Measurements from ENCODE around the gene GRPEL2.

GRPEL2 gene

DNA sequence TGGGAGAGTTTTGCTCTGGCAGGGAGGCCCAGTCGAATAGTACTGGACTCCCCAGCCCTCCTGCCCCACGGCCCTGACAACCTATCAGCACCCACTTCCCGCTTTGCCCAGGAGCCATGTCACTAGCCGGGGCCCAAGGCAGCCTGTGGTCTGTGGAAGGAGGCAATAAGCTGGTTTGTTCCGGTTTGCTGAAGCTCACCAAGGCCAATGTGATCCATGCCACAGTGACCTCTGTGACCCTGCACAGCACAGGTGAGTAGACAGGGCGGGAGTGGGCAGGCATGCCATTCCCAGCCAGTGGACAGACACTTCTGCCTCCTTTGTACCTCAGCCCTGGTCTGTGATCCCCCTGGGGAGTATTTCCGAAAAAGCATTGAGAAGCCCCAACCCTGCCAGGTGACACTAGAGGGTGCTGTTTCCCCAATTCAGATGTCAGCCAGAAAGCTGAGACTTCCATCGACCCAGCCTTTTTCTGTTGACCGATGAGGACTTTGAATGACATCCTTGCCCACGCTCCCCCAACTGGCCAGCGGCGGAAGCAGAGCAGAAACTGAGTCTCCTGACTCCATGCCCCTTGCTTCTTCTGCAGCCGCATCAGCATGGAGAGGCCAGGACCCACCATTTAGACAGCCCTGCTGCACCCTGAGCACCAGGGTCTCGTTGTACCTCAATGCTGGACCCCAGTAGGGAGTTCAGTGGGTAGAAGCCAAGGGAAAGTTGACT, 22.1 kb downstream of the GRPEL2 start:
- no peak overlapping the region for H3K4me3 ChIP-seq (ENCODE audit: low read depth in 1 of 2, low read length in 2 of 2)
- no peak overlapping the region for H3K9ac ChIP-seq (ENCODE audit: low read depth, low read length)
- no peaks in the 10 kb centered on the region for H3K79me2 ChIP-seq (ENCODE audit: insufficient read depth, low read length)
- no peaks in the 10 kb centered on the region for H3K36me3 ChIP-seq (ENCODE audit: insufficient read depth, low read length)
- TF ChIP-seq EZH2 (IDR thresholded peaks at IDR 0.05; ENCODE audit: borderline replicate concordance, low read depth, low read length, severe bottlenecking): no peak
- TF ChIP-seq, protein P1, sequence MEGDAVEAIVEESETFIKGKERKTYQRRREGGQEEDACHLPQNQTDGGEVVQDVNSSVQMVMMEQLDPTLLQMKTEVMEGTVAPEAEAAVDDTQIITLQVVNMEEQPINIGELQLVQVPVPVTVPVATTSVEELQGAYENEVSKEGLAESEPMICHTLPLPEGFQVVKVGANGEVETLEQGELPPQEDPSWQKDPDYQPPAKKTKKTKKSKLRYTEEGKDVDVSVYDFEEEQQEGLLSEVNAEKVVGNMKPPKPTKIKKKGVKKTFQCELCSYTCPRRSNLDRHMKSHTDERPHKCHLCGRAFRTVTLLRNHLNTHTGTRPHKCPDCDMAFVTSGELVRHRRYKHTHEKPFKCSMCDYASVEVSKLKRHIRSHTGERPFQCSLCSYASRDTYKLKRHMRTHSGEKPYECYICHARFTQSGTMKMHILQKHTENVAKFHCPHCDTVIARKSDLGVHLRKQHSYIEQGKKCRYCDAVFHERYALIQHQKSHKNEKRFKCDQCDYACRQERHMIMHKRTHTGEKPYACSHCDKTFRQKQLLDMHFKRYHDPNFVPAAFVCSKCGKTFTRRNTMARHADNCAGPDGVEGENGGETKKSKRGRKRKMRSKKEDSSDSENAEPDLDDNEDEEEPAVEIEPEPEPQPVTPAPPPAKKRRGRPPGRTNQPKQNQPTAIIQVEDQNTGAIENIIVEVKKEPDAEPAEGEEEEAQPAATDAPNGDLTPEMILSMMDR (IDR thresholded peaks at IDR 0.05; ENCODE audit: borderline replicate concordance, extremely low read depth, low read length, poor library complexity, severe bottlenecking): peak; percentile 81
- DNase-seq (peak; percentile 48), ATAC-seq (ENCODE audit: insufficient read depth, low read depth) (peak; percentile 68; the same call in 2 of the 3 replicates)
- no peaks in the 10 kb centered on the region for H3K9me3 ChIP-seq (ENCODE audit: insufficient read depth, low read length, severe bottlenecking)
- H3K4me1 ChIP-seq (ENCODE audit: insufficient read depth, low read length): no peaks in the 10 kb centered on the region
- H3K27ac ChIP-seq (ENCODE audit: low read length): no peak overlapping the region
- no peak overlapping the region for H3K4me2 ChIP-seq (ENCODE audit: insufficient read depth, low read length)
- H2AFZ ChIP-seq (ENCODE audit: low read depth, low read length): no peak overlapping the region
- no peaks in the 10 kb centered on the region; the same call in 1 of the 2 replicates for H4K20me1 ChIP-seq (ENCODE audit: insufficient read depth, low read length)
- no peaks in the 10 kb centered on the region for H3K27me3 ChIP-seq (ENCODE audit: insufficient read depth, low read length, poor library complexity)

GRCh38 chr5:149367972-149368645, 22.8 kb downstream of the GRPEL2 start:
- H4K20me1 ChIP-seq (ENCODE audit: insufficient read depth, low read length): no peaks in the 10 kb centered on the region; the same call in 1 of the 2 replicates
- H3K9me3 ChIP-seq (ENCODE audit: insufficient read depth, low read length, severe bottlenecking): no peaks in the 10 kb centered on the region
- H3K4me2 ChIP-seq (ENCODE audit: insufficient read depth, low read length): no peak overlapping the region
- H3K36me3 ChIP-seq (ENCODE audit: insufficient read depth, low read length): no peaks in the 10 kb centered on the region
- H3K9ac ChIP-seq (ENCODE audit: low read depth, low read length): no peak overlapping the region
- no peaks in the 10 kb centered on the region for H3K79me2 ChIP-seq (ENCODE audit: insufficient read depth, low read length)
- no peak overlapping the region for H2AFZ ChIP-seq (ENCODE audit: low read depth, low read length)
- TF ChIP-seq, protein P1 (IDR thresholded peaks at IDR 0.05; ENCODE audit: borderline replicate concordance, extremely low read depth, low read length, poor library complexity, severe bottlenecking): no peak
- TF ChIP-seq EZH2 (IDR thresholded peaks at IDR 0.05; ENCODE audit: borderline replicate concordance, low read depth, low read length, severe bottlenecking): no peak
- ATAC-seq (ENCODE audit: insufficient read depth, low read depth) (no peak), DNase-seq (no peak)
- no peak overlapping the region for H3K27ac ChIP-seq (ENCODE audit: low read length)
- no peaks in the 10 kb centered on the region for H3K27me3 ChIP-seq (ENCODE audit: insufficient read depth, low read length, poor library complexity)
- H3K4me3 ChIP-seq (ENCODE audit: low read depth in 1 of 2, low read length in 2 of 2): no peak overlapping the region
- H3K4me1 ChIP-seq (ENCODE audit: insufficient read depth, low read length): no peaks in the 10 kb centered on the region

GRCh38 chr5:149370878-149371277, 25.6 kb downstream of the GRPEL2 start:
- no peaks in the 10 kb centered on the region for H3K79me2 ChIP-seq (ENCODE audit: insufficient read depth, low read length)
- no peaks in the 10 kb centered on the region for H3K27me3 ChIP-seq (ENCODE audit: insufficient read depth, low read length, poor library complexity)
- DNase-seq: no peak
- no peak for ATAC-seq (ENCODE audit: insufficient read depth, low read depth)
- H3K9ac ChIP-seq (ENCODE audit: low read depth, low read length): no peak overlapping the region
- no peak overlapping the region for H2AFZ ChIP-seq (ENCODE audit: low read depth, low read length)
- H4K20me1 ChIP-seq (ENCODE audit: insufficient read depth, low read length): no peaks in the 10 kb centered on the region; the same call in 1 of the 2 replicates
- H3K9me3 ChIP-seq (ENCODE audit: insufficient read depth, low read length, severe bottlenecking): no peaks in the 10 kb centered on the region
- H3K4me2 ChIP-seq (ENCODE audit: insufficient read depth, low read length): no peak overlapping the region
- H3K36me3 ChIP-seq (ENCODE audit: insufficient read depth, low read length): no peaks in the 10 kb centered on the region
- no peak overlapping the region for H3K27ac ChIP-seq (ENCODE audit: low read length)
- TF ChIP-seq, protein P1 (IDR thresholded peaks at IDR 0.05; ENCODE audit: borderline replicate concordance, extremely low read depth, low read length, poor library complexity, severe bottlenecking): no peak
- no peak for TF ChIP-seq EZH2 (IDR thresholded peaks at IDR 0.05; ENCODE audit: borderline replicate concordance, low read depth, low read length, severe bottlenecking)
- no peak overlapping the region for H3K4me3 ChIP-seq (ENCODE audit: low read depth in 1 of 2, low read length in 2 of 2)
- H3K4me1 ChIP-seq (ENCODE audit: insufficient read depth, low read length): no peaks in the 10 kb centered on the region

All from DND-41 (cell line).